Tibial nerve (tissue), 4 donors: ENCODE results near the gene TANC1.

Experiments used
- CTCF ChIP-seq, 5 experiments: fragments of 200-600 bp in 3 of 5; fragments of 450-650 bp in 2 of 5; sonication (generic) in 3 of 5; IDR thresholded peaks; one replicate each; pipeline ENCODE4 v1.5.1; 2016 to 2019; ENCODE audit warnings: antibody characterized with exemption in 5 of 5, mild to moderate bottlenecking in 3 of 5, moderate library complexity in 2 of 5
- EP300 ChIP-seq, 2 donors: sonication (generic); formaldehyde crosslinking; IDR thresholded peaks; one replicate each; pipeline ENCODE4 v1.6.1; 2017; ENCODE audit warnings: antibody characterized with exemption in 2 of 2, mild to moderate bottlenecking in 1 of 2

- TF ChIP-seq CTCF (IDR thresholded peaks at IDR 0.05) (no peak), EP300 (IDR thresholded peaks at IDR 0.05) (no peak)
Measured at GRCh38 chr2:159117658-159118057, 149.2 kb downstream of the TANC1 start.
